GM18498 (cell line): ENCODE results near the gene SNCAIP.

Source experiments
- ATAC-seq: cut with Tn5 transposase; IDR thresholded peaks from one replicate; pipeline ENCODE4 v1.9.1; 2021; ENCODE audit warnings: mild to moderate bottlenecking, moderate library complexity; ENCODE audit not compliant: unreplicated experiment

The SNCAIP gene

DNA sequence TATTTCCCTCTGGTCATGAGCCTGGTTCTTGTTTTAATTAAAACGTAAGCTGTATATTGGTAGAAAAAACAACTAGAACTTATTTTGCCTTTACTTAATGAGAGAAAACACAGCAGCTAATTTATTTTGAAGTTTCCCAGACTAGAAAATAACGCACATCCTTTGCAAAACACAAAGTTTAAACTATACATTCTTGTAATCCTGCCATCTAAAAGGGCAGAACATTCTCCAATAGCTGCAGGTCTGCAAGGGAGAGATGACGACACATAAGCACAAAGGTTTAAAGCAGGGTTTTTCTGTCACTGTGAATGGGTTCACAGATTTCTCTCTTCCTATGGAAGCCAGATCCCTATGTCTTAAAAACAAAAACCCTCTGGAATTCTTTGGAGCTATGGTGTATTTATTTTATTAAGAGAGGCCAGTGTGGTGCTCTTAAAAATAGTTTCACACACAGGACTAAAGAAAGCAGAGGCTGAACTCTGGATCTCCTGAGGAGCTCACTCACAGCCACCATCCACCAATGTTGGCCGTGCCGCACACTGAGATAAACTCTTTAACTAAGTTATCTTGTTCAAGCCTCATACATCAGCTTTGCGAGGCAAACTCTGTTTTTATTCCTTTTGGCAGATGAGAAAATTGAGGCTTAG is 82.4 kb downstream of the SNCAIP start:
- no peak for ATAC-seq

DNA sequence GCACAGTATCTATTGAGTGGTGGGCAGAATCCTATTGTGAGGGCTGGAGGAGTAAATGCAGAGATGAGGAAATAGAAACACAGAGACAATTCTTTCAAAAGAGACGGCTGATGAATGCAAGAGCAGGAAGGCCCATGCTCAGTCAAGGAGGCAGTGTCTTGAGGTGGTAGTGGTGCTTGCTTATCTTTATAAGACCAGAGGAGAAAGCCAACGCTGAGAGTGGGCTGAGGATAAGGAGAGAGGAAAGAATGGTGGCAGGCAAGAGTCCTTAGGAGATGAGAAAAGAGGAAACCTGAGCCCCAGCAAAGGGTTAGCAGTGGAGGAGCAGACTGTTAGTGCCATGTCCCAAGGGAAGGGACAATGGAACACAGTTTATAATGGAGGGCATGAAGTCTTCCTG is 86.0 kb downstream of the SNCAIP start:
- no peak for ATAC-seq

DNA sequence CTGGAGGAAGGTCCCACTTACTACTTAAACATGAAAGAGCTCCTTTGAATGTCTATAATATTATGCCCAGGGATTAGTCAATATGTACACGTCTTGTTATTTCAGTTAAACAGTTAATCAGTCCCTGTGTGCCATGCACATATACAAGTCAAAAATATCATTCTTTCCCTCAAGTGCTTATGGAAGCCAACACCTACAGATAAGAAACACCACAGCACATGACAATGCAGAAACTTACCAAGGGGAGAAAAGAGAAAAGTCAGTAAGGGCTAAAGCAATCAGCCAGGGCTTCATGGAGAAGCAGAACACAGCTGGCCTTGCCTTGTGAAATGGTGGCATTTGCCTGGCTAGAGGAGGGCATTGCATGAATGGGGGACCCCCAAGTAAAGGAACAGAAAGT is 88.3 kb downstream of the SNCAIP start:
- ATAC-seq = no peak

DNA sequence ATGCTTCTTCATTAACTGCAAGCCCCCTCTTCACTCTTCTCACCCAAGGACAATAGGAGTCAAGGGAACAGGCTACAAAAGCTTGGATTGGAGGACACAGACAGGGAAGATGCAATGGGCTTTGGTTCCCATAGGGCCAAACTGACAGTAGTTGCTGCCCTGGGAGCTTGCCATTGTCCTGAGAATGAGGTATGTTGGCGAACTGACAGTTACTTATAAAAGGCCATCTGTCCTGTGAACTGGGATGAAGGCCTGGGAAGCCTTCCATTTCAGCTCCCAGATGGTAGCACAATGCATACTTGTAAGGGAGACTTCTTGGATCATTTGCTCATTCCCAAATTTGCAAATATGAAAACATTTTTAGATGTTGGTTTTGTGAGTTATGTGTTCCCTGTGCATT is 88.9 kb downstream of the SNCAIP start:
- no peak for ATAC-seq

DNA sequence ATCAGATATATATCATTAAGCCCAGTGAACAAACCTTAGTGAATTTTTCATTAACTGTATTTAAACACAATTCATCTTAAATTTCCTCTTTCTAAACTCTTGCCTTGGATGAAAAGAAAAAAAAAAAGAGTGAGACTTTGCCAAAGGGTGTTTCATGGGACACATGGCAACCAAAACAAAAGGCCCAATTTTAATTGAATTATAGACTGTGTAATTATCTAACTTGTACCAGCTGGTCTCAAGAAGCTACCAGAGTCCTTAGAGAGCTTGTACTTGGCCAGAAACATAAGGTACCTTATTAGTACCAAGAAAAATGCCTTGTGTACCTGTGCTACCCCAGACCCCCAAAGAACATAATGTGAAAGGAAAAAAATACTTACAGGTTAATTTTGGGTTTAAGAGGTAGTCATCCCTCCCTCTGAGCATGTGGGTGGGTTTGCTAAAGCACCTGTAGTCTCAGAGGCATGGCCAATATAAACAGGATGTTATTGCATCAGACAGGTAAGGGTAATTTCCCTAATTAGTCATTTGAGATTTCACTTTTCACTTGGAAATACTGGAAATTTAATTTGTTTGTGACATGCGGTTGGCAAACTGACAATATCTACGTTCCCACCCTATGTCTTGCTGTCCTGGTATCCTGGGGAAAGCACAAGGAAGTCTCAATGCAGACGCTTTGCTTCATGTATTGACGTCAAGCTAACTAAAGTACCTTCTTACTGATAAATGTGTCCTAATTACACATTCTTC is 90.1 kb downstream of the SNCAIP start:
- no peak for ATAC-seq

DNA sequence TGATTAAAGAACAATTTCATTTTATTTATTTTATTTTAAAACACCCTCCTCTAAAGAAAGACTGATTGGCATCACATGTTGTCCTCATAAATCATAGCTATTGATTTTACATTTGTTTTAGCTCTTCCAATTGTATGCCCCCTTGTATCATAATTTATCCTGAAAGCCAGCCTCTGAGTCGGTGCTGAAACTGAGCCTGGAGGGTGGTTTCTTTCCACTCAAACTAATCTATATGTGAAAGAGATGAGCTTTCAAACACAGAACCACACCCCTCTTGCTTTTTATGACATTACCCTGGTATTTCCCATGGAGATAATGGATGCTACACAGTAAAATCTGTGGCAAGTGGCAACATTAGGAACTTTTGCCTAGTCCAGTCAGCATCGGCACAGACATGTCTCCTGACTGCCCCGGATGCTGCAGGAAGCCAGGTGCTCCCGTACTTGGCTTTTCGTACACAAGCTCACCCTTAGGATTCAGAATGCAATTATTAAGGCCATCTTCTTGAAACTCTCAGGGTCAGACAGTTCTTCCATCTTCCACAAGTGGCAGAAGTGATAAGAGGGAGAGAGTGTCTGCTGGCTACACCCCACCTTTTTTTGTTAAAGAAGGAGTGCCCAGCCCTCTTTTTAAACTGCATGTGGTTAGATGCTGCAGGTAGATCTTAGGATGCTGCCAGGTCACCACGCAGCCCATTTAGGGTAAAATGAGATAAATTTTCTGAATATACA is 91.1 kb downstream of the SNCAIP start:
- ATAC-seq = no peak

DNA sequence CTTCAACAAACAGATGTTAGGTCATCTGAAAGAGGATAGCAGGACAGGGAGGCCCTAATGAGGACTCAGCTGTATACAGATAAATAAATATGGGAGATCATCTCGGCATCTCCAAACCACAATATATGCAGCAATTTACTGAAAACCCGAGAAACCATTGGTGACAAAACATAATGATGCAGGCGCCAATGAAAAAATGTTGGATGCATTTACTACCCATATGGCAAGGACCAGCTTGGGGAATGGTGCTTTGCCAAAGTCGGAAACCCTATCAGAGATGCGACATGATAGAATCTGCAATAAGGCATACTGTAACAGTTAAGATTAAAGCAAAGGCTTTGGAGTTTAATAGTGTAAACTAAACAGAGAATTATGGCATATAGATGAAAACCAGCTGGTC is 92.0 kb downstream of the SNCAIP start:
- no peak for ATAC-seq

DNA sequence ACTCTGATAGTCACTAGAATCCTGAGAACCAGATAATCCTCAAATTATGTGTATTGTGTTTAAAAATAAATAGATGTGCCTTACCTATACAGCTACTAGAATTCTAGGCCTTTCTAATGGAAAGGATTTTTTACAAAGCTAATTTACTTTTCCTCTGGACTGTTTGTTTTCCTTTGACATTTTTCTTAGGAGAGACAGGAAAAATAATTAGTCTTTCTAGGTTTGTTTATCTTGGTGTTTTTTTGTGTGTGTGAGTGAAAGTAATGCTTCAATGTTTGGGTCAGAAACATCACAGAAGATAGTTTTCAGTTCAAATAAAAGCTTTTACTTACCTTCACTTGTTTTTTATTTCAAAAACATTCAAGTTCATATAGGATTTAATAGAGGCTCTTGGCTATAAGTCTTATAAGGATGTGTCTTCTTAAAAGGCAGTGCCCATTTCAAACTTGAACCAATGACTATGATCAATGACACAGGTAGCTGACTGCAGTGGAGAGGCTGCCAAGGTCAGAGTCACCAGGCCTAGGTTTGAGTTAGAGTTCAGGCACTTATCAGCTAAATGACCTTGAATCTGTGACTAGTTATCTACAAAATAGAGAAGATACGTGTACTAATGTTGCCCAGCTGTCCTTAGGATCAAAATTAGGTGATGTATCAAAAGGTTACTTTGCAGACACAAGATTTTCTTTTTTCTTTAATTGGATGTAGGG is 92.8 kb downstream of the SNCAIP start:
- no peak for ATAC-seq

DNA sequence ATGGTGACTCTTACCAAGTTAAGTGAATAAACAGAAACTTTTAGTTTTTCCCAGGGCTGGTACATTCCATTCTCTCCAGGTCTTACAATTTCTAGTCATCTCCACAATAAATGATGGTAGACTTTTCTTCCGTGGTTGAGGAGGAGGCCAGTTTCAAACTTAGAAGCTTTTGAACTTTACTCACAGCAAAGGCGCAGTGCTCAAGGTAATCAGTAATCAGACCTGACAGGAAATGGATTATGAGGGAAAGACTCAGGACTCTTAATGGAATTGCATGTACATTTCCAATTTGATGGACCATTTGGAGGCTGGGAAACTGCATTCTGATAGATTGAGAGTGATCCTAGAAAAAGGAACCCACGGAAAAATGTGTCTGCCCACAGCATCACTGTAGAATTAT is 93.7 kb downstream of the SNCAIP start:
- no peak for ATAC-seq

DNA sequence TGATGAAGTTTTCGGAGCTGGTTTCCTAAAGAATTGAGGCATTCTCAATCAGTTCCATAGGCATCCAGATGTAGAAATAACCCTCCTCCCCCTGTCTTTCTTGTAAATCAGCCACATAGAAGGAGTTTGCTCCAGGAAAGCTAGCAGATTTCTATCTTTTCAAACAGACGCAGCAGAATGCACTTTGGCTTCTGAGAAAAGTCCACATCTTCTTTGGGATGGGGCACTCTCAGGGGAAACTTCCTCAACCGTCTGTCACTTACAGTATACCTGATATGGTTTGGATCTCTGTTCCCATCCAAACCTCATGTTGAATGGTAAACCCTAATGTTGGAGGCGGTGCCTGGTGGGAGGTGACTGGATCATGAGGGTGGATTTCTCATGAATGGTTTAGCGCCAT is 94.1 kb downstream of the SNCAIP start:
- no peak for ATAC-seq

DNA sequence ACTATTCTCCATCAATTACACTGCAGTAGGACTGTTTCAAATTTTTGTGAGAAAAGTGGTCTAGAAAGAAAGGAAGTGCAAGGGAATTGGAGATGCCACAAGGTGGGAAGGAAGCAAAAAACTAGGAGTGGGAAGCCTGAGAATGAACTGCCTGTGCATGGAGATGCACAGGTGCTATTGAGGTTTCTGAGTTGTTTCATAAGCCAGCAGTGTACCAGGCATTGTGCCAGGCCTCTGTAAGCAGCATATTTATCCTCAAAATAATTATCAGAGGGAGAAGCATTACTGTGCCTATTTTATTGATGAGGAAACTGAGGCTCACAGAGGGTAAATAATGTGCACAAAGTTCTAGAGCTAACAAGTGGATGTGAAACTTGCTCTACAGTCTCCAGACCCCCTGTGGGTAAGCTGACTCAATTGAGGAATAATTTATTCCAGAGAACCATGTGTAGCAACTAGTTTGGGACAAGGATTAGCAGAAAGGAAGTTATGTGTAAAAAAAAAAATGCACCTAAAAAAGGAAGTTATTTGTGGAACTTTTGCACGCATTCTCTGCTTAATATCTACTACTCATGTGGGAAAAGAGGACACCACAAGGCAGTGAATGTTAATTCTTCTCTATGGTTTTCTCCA is 96.7 kb downstream of the SNCAIP start:
- no peak for ATAC-seq

DNA sequence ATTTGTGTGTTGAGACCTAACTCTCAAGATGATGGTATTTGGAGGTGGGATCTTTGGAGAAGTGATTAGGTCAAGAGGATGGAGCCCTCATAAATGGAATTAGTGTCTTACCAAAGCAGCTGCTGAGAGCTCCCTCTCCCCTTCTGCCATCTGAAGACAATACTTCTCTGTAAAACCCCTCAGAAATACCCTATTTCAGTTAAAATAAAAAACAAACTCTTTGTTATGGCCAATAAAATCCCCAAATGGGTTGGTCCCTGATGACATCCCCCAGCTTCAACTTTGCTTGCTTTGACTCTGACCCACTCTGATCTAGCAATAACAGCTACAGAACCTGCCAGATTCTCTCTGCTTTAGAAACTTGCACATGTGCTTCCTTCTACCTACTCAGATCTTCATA is 100.9 kb downstream of the SNCAIP start:
- ATAC-seq = no peak

DNA sequence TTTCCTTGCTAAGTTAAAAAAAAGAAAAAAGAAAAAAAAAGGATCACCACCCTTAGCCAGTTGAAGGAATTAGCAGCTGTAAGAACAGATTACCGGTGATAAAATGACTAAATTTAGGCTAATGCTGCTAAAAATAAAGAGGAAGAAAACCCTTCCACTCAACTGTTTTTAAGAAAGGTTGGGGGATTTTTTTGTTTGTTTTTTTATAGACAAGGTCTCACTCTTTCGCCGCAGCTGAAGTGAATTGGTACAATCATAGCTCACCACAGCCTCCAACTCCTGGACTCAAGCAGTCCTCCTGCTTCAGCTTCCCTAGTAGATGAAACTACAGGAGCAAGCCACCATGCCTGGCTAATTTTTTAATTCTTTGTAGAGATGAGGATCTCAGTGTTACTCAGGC is 101.7 kb downstream of the SNCAIP start:
- no peak for ATAC-seq

DNA sequence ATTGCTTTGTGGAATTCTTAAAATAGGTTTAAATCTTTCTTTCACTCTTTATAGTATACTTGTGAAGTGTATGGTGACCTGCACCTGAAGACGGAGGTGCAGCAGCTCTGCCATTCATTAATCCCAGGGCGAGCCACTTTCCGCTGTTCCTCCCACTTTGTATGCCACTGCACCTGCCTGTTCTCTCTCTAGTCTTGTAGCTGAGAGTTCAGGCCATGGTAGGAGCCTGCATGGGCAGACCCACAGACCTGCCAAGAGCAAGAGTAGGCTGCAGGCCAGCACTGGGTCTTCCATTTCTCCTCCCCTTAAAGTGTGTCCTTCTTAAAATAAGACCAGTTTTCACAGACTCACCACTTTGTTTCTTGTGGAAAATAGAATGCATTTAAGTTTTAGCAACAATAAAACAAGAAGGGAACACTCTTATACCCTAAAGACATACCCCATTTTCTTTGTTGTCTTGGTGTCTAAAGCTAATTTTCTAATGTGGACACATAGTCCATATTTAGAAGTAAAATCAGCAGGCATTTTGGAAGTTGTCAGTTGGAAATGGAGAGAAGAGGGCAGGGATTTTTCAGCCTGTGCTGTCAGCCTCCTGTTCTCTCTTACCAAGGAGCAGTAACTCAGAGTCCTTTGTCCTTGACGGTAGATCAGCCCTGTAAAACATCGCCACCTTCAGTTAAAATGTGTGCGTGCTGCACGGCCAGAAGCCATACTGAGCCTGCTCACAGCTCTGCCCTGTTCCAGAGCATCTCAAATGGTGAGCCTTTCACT is 103.2 kb downstream of the SNCAIP start:
- peak; percentile 88 for ATAC-seq

DNA sequence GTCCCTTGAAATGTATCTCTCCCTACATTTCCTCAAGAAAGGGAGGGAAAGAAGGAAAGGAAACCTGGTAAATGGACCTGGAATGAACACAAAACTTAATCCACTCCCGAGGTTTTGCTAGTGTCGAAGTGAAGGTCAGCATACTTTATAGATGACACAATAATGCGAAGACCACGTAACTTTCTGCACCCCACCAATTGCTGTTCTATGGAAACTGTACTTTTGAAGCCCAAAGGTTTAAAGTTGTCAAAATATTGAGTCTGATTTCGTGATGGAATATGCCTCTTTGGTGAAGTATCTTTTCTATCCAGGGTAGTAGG is 103.7 kb downstream of the SNCAIP start:
- ATAC-seq = no peak

DNA sequence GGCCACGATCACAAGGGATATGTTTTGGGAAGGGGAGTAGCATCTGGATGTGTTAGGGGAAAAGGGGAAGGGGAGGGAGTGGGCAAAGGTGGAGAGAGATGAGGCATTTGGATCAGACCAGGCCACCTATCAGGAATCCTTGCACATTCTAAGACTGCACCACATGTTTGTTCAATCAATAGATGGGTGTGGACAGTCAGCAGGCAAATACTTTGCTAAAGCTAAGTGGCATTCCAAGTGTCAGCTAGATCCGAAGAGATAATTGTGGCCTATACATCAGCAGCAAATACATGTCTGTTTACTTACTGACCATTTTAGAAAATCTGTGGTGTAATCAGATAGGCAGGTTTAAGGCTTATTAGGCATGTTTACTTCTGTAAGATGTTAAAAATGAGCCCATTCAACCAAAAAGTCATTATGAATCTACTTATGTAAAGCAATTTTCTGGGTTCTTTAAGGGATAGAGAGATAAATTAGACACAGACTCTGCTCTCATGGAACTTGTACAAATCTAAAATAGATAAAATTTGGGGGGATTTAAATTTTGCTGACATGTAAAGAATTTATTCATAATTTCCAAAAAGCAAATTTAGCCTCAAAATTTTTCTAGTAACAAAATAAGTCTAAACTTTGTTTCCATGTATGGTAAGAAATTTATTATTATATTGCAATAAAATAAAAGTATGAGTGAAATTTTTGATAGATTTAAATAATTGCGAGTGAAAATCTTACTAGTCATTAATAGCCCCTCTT is 107.3 kb downstream of the SNCAIP start:
- ATAC-seq = no peak

DNA sequence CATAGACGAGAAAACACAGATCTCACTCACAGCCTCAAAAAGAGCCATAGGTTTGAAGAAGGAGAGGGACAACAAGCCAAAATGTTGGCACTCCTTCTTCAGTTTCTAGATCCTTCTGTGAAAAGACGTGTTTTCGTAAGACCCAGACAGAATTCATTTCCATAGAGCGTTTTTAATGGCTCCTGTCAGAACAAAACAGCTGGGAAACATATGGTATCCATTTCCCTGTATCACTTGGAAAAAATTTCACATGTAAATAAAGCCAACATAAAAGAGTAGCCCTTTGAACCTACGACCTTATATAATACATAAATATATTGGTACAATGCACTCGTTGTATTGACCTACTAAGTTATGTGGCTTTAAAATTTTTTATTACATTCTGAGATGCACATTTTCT is 108.1 kb downstream of the SNCAIP start:
- no peak for ATAC-seq

DNA sequence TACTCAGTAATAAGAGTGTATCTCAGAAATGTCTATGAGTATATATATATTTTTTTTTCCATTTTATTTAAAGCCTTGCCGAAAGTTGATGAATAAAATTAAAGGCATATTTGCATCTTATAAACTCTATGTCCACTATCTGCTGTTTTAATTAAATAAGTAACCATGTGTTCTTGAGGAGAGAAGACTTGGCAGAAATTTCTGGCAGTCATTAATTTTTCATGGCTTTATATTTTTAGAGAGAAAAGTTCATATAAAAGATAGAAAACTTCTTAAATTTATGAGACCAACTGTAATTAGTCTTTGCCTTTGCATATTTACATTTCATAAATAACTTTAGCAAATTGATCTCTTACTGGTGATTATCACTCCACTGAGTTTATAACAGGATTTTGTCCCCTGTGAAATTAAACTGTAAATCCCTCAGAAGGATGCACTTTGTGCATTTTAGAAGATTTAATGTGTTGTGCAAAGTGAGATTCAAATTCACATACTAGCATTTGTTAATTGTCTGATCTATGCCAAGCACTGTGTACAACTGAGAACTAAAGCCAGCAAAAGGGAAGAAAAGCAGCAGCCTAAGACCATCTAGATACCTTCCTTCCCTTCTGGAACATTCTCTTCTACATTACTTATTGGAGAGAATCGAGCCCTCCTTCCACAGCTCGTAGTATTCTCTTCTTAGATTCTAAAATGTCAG is 108.7 kb downstream of the SNCAIP start:
- peak; percentile 5 for ATAC-seq
